Fibroblast of the aortic adventitia (primary cell): ENCODE results near the gene KMT2B. TPM values are rescaled to one million over a fixed set of nuclear protein-coding genes. Genes with fewer than 3 reads are reported as not detected.

Source experiments
- DNase-seq: peaks from one replicate; pipeline ENCODE4 v3.0.0-alpha.2; 2010; ENCODE audit warnings: low read depth
- H3K4me3 ChIP-seq: 2 replicates; pipeline ENCODE4 v1.5.1; 2011; ENCODE audit warnings: low read depth, mild to moderate bottlenecking, control low read depth, low read length, moderate library complexity
- total RNA-seq: library from RNA; depleted of rRNA; stranded (reverse); fragments of >200 nt; gene quantifications from 2 replicates; pipeline ENCODE4 v1.2.3, GENCODE V29; 2012; ENCODE audit warnings: low replicate concordance
- TF ChIP-seq, protein P1 (sequence below): IDR thresholded peaks from 2 replicates; pipeline ENCODE4 v1.5.1; 2011; ENCODE audit warnings: mild to moderate bottlenecking, low read length, control low read depth, inconsistent platforms; ENCODE audit not compliant: insufficient read depth

Gene KMT2B
- total RNA-seq, 1 donor, result 6.8 TPM

DNA sequence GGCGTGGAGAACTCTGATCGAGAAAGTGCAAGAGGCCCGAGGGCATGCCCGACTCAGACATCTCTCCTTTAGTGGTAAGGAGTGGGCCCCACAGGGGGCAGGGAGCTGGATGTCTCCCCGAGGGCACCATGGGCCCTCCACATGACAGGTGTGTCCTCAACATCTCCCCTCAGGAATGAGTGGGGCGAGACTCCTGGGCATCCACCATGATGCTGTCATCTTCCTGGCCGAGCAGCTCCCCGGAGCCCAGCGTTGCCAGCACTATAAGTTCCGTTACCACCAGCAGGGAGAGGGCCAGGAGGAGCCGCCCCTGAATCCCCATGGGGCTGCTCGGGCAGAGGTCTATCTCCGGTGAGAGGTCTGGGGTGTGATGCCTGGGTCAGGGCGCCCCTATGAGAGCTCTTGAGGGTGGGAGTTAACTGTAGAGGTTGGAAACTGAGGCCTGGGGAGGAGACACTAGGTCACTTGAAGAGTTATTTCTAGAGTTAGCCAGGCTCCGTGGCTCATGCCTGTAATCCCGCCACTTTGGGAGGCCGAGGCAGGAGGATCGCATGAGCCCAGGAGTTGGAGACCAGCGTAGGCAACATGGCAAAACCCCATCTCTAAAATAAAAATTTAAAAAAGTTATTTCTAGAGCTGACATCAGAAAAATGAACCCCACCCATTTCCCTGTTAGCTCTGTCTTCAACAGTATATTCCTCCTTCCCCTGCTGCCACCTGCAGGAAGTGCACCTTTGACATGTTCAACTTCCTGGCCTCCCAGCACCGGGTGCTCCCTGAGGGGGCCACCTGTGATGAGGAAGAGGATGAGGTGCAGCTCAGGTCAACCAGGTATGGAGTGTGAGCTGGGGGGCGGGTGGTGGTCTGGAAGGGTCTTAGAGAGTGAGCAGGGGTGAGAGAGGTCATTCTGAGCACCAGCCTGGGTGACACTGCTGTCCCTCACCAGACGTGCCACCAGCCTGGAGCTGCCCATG lies 19.4 kb downstream of the KMT2B start:
- TF ChIP-seq, protein P1, sequence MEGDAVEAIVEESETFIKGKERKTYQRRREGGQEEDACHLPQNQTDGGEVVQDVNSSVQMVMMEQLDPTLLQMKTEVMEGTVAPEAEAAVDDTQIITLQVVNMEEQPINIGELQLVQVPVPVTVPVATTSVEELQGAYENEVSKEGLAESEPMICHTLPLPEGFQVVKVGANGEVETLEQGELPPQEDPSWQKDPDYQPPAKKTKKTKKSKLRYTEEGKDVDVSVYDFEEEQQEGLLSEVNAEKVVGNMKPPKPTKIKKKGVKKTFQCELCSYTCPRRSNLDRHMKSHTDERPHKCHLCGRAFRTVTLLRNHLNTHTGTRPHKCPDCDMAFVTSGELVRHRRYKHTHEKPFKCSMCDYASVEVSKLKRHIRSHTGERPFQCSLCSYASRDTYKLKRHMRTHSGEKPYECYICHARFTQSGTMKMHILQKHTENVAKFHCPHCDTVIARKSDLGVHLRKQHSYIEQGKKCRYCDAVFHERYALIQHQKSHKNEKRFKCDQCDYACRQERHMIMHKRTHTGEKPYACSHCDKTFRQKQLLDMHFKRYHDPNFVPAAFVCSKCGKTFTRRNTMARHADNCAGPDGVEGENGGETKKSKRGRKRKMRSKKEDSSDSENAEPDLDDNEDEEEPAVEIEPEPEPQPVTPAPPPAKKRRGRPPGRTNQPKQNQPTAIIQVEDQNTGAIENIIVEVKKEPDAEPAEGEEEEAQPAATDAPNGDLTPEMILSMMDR, result peak; percentile 22
- no peak overlapping the region for H3K4me3 ChIP-seq
- DNase-seq, result no peak

- TF ChIP-seq, protein P1, result no peak
- no peak overlapping the region for H3K4me3 ChIP-seq
- DNase-seq, result no peak
Measured at GRCh38 chr19:35738021-35738886, 20.5 kb downstream of the KMT2B start.

DNA sequence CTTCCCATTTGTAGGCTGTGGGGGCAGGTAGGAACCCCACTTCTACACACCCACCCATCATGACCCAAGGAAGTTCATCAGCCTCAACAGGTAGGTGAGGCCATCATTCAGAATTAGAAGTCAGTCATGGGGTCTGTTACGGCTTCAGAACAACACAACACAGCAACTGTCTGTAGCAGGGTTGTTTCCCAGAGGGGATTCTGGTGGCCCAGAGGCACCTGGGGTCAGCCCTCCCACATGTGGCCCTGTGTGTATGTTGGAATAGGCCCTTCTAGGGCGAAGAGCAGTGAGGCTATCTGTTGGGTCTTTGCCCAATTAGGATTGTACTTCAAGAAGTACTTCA lies 21.1 kb downstream of the KMT2B start:
- TF ChIP-seq, protein P1, result no peak
- no peak overlapping the region for H3K4me3 ChIP-seq
- no peak for DNase-seq

- peak overlapping the region; percentile 71 for H3K4me3 ChIP-seq
- TF ChIP-seq, protein P1, result no peak
- DNase-seq, result no peak
Measured at GRCh38 chr19:35739275-35740107, 21.7 kb downstream of the KMT2B start.

- TF ChIP-seq, protein P1, result no peak
- DNase-seq, result no peak
- H3K4me3 ChIP-seq, result peak overlapping the region; percentile 71
Measured at GRCh38 chr19:35740108-35740422, 22.3 kb downstream of the KMT2B start.
